Measurements from ENCODE around the gene COL6A1.
"Not testable (repeated sequence)": the region's sequence is repeated elsewhere in the genome, so short reads cannot be mapped to it uniquely, and the experiment has no call there.

Gene COL6A1

GRCh38 chr21:45957551-45957950 is 24.0 kb upstream of the COL6A1 start:
- Histone ChIP-seq H3K27me3 (ENCODE audit: control insufficient read depth, insufficient read depth, low read length) (no peaks in the 10 kb centered on the region), H3K4me3 (ENCODE audit: low read length) (no peak overlapping the region), H3K9me3 (ENCODE audit: control insufficient read depth, insufficient read depth, low read length) (no peaks in the 10 kb centered on the region; the same call in 1 of the 2 replicates), H3K36me3 (ENCODE audit: control insufficient read depth, insufficient read depth, low read length) (no peaks in the 10 kb centered on the region), H3K4me1 (ENCODE audit: control insufficient read depth, insufficient read depth, low read length) (no peaks in the 10 kb centered on the region), H3K27ac (ENCODE audit: low read length) (no peak overlapping the region)
- WGBS (ENCODE audit: insufficient coverage, insufficient read length), result no CpG with 5 or more reads among the region's 4 CpGs
- no peak for DNase-seq (ENCODE audit: low read depth, low spot score)

GRCh38 chr21:45957981-45958600 is 23.5 kb upstream of the COL6A1 start:
- Histone ChIP-seq H3K4me3 (ENCODE audit: low read length) (no peak overlapping the region), H3K4me1 (ENCODE audit: control insufficient read depth, insufficient read depth, low read length) (no peaks in the 10 kb centered on the region), H3K27me3 (ENCODE audit: control insufficient read depth, insufficient read depth, low read length) (no peaks in the 10 kb centered on the region), H3K9me3 (ENCODE audit: control insufficient read depth, insufficient read depth, low read length) (no peaks in the 10 kb centered on the region; the same call in 1 of the 2 replicates), H3K27ac (ENCODE audit: low read length) (no peak overlapping the region), H3K36me3 (ENCODE audit: control insufficient read depth, insufficient read depth, low read length) (no peaks in the 10 kb centered on the region)
- DNase-seq (ENCODE audit: low read depth, low spot score), result no peak
- WGBS (ENCODE audit: insufficient coverage, insufficient read length), result no CpG with 5 or more reads among the region's 7 CpGs

- no peaks in the 10 kb centered on the region; the same call in 1 of the 2 replicates for H3K9me3 ChIP-seq (ENCODE audit: control insufficient read depth, insufficient read depth, low read length)
- no CpG with 5 or more reads among the region's 5 CpGs for WGBS (ENCODE audit: insufficient coverage, insufficient read length)
- H3K27ac ChIP-seq (ENCODE audit: low read length), result no peak overlapping the region
These were observed 22.4 kb upstream of the COL6A1 start for GRCh38 chr21:45959182-45959581.

GRCh38 chr21:45959779-45960390 is 21.7 kb upstream of the COL6A1 start:
- no peak for DNase-seq (ENCODE audit: low read depth, low spot score)
- H3K36me3 ChIP-seq (ENCODE audit: control insufficient read depth, insufficient read depth, low read length), result no peaks in the 10 kb centered on the region
- H3K4me3 ChIP-seq (ENCODE audit: low read length), result no peak overlapping the region
- no peak overlapping the region for H3K27ac ChIP-seq (ENCODE audit: low read length)
- H3K27me3 ChIP-seq (ENCODE audit: control insufficient read depth, insufficient read depth, low read length), result no peaks in the 10 kb centered on the region
- no peaks in the 10 kb centered on the region for H3K4me1 ChIP-seq (ENCODE audit: control insufficient read depth, insufficient read depth, low read length)
- H3K9me3 ChIP-seq (ENCODE audit: control insufficient read depth, insufficient read depth, low read length), result peaks cover 4% of the 10 kb centered on the region
- WGBS (ENCODE audit: insufficient coverage, insufficient read length), result no CpG with 5 or more reads among the region's 11 CpGs

More at GRCh38 chr21:45959182-45959581, 22.4 kb upstream of the COL6A1 start:
- Histone ChIP-seq H3K27me3 (ENCODE audit: control insufficient read depth, insufficient read depth, low read length) (no peaks in the 10 kb centered on the region), H3K4me3 (ENCODE audit: low read length) (no peak overlapping the region), H3K36me3 (ENCODE audit: control insufficient read depth, insufficient read depth, low read length) (no peaks in the 10 kb centered on the region), H3K4me1 (ENCODE audit: control insufficient read depth, insufficient read depth, low read length) (no peaks in the 10 kb centered on the region)
- DNase-seq (ENCODE audit: low read depth, low spot score), result no peak

DNA sequence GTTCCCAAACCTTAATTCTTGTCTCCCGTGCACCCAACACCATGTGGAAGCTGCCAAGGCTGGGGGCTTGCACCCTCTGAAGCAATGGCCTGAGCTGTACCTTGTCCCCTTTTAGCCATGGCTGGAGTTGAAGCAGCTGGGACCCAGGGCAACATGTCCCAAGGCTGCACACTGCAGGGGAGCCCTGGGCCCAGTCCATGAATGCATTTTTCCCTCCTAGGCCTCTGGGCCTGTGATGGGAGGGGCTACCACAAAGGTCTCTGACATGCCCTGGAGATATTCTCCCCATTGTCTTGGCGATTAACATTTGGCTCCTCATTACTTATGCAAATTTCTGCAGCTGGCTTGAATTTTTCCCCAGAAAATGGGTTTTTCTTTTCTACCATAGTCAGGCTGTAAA is 20.2 kb upstream of the COL6A1 start:
- not testable (repeated sequence) for DNase-seq (ENCODE audit: low read depth, low spot score); H3K4me1 ChIP-seq (ENCODE audit: control insufficient read depth, insufficient read depth, low read length); H3K4me3 ChIP-seq (ENCODE audit: low read length); H3K9me3 ChIP-seq (ENCODE audit: control insufficient read depth, insufficient read depth, low read length); H3K27ac ChIP-seq (ENCODE audit: low read length); H3K27me3 ChIP-seq (ENCODE audit: control insufficient read depth, insufficient read depth, low read length); H3K36me3 ChIP-seq (ENCODE audit: control insufficient read depth, insufficient read depth, low read length)
- no CpG with 5 or more reads among the region's 2 CpGs for WGBS (ENCODE audit: insufficient coverage, insufficient read length)

DNA sequence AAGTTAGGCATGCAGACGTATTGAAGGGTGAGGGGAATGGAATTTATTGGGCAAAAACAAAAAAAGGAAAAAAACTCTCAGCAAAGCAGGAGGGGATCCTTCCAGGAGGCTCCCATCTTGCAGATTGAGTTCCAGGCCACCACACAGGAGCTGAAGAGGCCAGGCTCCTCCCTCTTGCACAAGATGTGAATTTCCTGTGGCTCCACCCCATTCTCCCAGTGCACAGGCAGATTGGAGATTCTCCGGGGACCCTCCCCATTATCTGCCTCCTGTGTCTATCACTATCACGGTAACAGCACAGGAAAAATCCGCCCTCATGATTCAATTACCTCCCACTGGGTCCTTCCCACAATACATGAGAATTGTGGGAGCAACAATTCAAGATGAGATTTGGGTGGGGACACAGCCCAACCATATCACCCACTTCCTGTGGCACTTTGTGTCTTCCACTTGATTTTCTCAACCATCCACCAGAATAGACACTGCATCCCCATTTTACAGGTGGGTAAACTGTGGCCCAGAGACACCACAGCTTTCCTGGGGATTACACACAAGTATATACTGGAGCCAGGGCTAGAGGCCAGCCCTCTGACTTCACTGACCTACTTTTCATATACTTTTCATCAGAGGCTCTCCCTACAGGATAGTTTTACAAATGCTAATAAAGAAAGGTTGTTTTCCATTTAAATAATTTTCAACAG is 18.9 kb upstream of the COL6A1 start:
- Histone ChIP-seq H3K4me3 (ENCODE audit: low read length) (no peak overlapping the region), H3K4me1 (ENCODE audit: control insufficient read depth, insufficient read depth, low read length) (no peaks in the 10 kb centered on the region), H3K27me3 (ENCODE audit: control insufficient read depth, insufficient read depth, low read length) (no peaks in the 10 kb centered on the region), H3K36me3 (ENCODE audit: control insufficient read depth, insufficient read depth, low read length) (no peaks in the 10 kb centered on the region), H3K9me3 (ENCODE audit: control insufficient read depth, insufficient read depth, low read length) (peaks cover 5% of the 10 kb centered on the region), H3K27ac (ENCODE audit: low read length) (no peak overlapping the region)
- DNase-seq (ENCODE audit: low read depth, low spot score), result no peak
- no CpG with 5 or more reads among the region's 4 CpGs for WGBS (ENCODE audit: insufficient coverage, insufficient read length)

DNA sequence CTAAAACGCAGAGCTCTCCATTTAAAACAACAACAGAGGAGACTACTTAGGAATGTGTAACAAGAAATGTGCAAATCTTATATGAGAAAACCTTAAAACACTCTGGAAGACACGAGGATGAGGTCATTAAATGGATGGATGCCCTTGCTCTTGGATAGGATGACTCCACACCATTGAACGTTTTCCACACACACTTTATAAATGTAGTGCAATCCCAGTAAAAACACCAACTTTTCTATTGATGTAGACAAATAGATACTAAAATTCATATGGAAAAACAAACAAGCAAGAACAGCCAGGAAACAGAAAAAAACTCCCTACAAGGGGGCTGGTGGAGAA is 18.4 kb upstream of the COL6A1 start:
- no CpG with 5 or more reads among the region's 3 CpGs for WGBS (ENCODE audit: insufficient coverage, insufficient read length)
- Histone ChIP-seq H3K9me3 (ENCODE audit: control insufficient read depth, insufficient read depth, low read length) (peaks cover 5% of the 10 kb centered on the region), H3K4me3 (ENCODE audit: low read length) (no peak overlapping the region), H3K4me1 (ENCODE audit: control insufficient read depth, insufficient read depth, low read length) (no peaks in the 10 kb centered on the region), H3K27ac (ENCODE audit: low read length) (no peak overlapping the region), H3K36me3 (ENCODE audit: control insufficient read depth, insufficient read depth, low read length) (no peaks in the 10 kb centered on the region), H3K27me3 (ENCODE audit: control insufficient read depth, insufficient read depth, low read length) (no peaks in the 10 kb centered on the region)
- no peak for DNase-seq (ENCODE audit: low read depth, low spot score)

DNA sequence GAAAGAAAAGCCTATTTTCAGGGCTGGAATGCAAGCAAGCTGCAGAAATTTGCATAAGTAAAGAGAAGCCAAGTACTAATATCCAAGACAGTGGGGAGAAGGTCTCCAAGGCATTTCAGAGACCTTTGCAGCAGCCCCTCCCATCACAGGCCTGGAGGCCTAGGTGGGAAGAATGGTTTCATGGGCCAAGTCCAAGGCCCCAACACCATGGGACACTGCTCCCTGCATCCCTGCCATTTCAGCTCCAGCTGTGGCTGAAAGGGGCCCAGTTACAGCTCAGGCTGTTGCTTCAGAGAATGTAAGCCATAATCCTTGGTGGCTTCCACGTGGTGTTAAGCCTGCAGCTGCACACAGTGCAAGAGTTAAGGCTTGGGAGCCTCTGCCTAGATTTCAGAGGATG is 16.9 kb upstream of the COL6A1 start:
- DNase-seq (ENCODE audit: low read depth, low spot score), result no peak
- WGBS (ENCODE audit: insufficient coverage, insufficient read length), result no CpG with 5 or more reads among the region's 1 CpG
- Histone ChIP-seq H3K36me3 (ENCODE audit: control insufficient read depth, insufficient read depth, low read length) (no peaks in the 10 kb centered on the region), H3K27me3 (ENCODE audit: control insufficient read depth, insufficient read depth, low read length) (no peaks in the 10 kb centered on the region), H3K4me1 (ENCODE audit: control insufficient read depth, insufficient read depth, low read length) (no peaks in the 10 kb centered on the region), H3K9me3 (ENCODE audit: control insufficient read depth, insufficient read depth, low read length) (peaks cover 5% of the 10 kb centered on the region), H3K27ac (ENCODE audit: low read length) (no peak overlapping the region), H3K4me3 (ENCODE audit: low read length) (no peak overlapping the region)

GRCh38 chr21:45965084-45965809 is 16.3 kb upstream of the COL6A1 start:
- Histone ChIP-seq H3K4me1 (ENCODE audit: control insufficient read depth, insufficient read depth, low read length) (no peaks in the 10 kb centered on the region), H3K27ac (ENCODE audit: low read length) (no peak overlapping the region), H3K27me3 (ENCODE audit: control insufficient read depth, insufficient read depth, low read length) (no peaks in the 10 kb centered on the region), H3K4me3 (ENCODE audit: low read length) (no peak overlapping the region), H3K36me3 (ENCODE audit: control insufficient read depth, insufficient read depth, low read length) (no peaks in the 10 kb centered on the region), H3K9me3 (ENCODE audit: control insufficient read depth, insufficient read depth, low read length) (peaks cover 5% of the 10 kb centered on the region)
- DNase-seq (ENCODE audit: low read depth, low spot score), result no peak
- WGBS (ENCODE audit: insufficient coverage, insufficient read length), result no CpG with 5 or more reads among the region's 4 CpGs

DNA sequence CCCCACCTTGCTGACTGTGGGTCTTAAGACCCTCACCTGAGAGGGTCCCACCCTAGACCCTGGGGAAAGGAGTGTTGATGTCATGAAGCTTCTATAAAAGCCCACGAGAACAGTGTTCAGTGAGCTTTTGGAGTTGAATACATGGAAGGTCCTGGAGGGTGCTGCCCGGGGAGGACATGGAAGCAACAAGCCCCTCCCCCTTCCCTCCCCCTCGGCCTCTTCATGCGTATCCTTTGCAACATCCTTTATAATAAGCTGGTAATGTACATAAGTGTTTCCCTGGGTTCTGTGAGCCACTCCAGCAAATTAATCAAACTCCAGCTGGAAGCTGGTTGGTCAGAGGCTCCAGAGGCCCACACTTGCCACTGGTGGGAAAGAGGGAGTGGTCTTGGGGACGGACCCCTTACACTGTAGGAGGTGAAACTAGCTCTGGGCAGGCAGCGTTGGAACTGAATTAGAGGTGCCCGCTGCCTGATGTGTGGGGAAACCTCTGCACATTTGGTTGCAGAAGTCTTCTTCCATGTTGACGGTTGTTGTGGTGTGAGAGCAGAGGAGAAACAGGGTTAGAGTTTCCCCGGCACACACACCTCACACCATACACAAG is 14.7 kb upstream of the COL6A1 start:
- Histone ChIP-seq H3K4me3 (ENCODE audit: low read length) (no peak overlapping the region), H3K4me1 (ENCODE audit: control insufficient read depth, insufficient read depth, low read length) (no peaks in the 10 kb centered on the region; the same call in 1 of the 2 replicates), H3K27me3 (ENCODE audit: control insufficient read depth, insufficient read depth, low read length) (no peaks in the 10 kb centered on the region), H3K9me3 (ENCODE audit: control insufficient read depth, insufficient read depth, low read length) (peaks cover 5% of the 10 kb centered on the region), H3K27ac (ENCODE audit: low read length) (no peak overlapping the region), H3K36me3 (ENCODE audit: control insufficient read depth, insufficient read depth, low read length) (no peaks in the 10 kb centered on the region)
- no peak for DNase-seq (ENCODE audit: low read depth, low spot score)
- no CpG with 5 or more reads among the region's 9 CpGs for WGBS (ENCODE audit: insufficient coverage, insufficient read length)

All from iPS DF 6.9 (cell line).